IPS DF 19.7 (cell line): ENCODE results near the gene NCAPD3.

ENCODE experiments used
- DNase-seq: peaks from one replicate; pipeline ENCODE4 v3.0.0-alpha.2; 2013; ENCODE audit warnings: low read depth, low spot score

Gene NCAPD3

DNA sequence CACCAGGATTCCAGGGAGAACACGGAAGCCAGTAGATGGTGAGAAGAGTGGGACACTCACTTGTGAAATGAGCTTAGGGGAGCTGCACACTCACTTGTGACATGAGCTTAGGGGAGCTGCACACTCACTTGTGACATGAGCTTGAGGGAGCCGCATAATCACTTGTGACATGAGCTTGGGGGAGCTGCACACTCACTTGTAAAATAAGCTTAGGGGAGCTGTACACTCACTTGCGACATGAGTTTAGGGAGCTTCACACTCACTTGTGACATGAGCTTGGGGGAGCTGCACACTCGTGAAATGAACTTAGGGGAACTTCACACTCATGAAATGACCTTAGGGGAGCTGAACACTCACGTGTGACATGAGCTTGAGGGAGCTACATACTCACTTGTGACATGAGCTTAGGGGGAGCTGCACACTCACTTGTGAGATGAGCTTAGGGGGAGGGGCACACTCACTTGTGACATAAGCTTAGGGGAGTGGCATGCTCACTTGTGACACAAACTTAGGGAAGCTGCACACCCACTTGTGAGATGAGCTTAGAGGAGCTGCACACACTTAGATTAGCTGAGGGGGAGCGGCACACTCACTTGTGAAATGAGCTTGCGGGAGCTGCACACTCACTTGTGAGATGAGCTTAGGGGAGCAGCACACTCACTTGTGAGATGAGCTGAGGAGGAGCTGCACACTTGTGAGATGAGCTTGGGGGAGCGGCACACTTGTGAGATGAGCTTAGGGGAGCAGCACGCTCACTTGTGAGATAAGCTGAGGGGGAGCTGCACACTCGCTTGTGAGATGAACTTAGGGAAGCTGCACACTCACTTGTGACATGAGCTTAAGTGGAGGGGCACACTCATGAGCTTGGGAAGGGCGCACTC lies 59.0 kb downstream of the NCAPD3 start:
- peak; percentile 93 for DNase-seq

DNA sequence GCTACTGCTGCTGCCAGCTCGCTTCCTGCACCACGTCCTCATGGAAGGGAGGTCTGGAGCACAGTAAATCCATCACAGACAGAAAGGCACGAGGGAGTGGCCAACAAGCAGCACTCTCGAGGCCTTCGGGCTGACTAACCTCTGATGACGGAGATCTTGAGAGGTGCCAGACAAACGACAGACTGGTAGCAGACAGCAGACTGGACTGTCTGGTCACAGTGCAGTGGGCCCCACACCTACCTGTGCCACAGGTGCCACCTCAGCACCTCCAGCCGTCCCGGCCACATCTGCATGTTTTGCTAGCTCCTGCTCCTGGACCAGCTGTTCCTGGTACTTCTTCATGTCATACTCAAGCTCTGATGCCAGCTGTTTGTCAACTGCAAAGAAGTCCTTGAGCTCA lies 64.1 kb downstream of the NCAPD3 start:
- DNase-seq = no peak

DNA sequence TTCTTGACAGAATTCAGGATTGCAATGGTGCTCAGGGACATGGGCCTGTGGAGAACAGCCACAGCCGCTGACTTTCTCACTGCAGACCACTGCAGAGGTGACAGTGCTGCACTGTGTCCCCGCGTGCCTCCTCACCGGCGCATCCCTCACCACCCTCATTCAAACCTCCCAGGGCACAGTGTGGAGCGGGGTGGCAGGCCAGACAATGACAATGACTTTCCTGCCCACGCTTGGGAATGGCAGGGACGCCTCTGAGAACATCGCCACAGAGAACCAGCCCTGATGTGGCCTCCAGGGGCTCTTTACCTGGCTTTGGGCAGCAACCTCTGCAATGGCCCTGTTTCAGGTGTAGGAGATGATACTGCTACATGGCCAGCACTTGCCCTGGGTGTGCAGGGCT lies 65.7 kb downstream of the NCAPD3 start:
- no peak for DNase-seq

DNA sequence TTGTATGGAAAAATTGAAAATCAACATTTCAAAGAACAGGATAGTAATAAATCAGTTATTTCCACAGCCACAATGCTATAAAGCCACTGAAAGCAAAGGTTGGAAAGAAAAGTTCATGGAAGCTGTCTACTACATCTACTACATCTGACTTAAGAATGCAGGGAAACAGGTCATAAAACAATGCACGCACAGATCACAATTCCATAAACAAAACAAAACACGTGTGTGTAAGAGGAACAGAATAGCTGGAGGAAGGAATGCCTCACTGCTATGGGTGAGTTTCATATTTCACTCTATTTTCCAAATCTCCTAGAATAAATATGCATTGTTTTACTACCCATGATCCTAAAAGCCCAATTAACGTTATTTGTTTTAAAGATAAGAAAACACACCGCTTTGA lies 66.3 kb downstream of the NCAPD3 start:
- DNase-seq = no peak

DNA sequence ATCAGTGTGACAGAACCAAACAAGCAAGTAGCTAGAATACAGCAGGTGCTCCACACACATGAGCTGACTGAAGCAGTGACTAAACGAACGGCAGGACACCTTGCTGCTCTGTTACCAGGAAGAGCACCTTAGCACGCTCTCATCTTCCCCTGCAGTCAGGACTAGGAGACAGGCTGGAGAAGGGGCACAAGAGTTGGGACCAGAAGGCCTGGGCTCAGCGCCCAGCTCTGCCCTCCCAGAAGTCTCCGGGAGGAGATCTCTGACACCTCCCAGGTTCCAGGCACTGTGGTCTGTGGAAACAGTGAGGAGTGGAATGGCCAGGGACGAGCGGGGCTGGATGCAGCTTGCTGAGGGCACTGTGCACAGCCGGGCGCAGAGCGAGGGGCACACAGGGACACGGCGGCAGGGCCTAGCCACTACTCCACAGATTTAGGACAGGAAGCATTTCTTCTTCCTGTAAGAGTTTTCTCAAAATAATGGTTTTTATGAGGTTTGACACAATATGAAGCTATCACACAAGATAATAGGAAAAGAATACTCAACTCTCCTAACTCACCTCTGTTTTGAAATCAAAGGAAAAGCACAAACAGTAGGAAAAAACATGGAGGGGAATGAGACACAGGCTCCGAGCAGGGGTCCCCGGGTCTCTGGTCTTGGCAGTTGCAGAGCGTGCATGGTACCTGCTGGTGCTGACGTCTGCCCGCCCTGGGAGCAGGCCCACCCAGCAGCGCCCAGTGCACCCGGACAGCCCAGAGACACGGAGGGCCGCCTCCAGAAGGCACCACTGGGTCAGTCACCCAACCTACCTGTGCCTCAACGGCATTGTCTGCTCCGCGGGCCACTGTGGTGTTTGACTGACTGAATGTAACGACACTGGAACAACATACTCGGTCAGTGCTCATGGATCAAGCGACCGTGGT lies 67.6 kb downstream of the NCAPD3 start:
- no peak for DNase-seq

DNA sequence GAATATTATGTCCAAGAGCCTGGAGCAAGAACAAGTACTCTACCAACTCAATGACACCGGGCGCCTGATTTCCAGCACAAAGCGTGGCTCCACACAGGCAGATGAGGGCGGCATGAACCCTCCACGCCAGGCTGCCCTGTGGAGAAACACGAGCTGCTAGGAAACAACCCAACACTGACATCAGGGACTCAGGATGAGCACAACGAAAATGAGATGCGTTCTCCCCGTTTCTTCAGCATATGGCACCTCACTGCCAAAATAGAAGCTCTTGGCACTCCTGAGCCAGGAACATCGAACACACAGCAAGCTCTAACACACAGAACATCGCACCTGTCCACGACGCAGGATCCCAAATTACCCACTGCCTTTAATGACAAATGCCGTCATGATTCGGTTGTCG lies 68.3 kb downstream of the NCAPD3 start:
- DNase-seq = no peak

DNA sequence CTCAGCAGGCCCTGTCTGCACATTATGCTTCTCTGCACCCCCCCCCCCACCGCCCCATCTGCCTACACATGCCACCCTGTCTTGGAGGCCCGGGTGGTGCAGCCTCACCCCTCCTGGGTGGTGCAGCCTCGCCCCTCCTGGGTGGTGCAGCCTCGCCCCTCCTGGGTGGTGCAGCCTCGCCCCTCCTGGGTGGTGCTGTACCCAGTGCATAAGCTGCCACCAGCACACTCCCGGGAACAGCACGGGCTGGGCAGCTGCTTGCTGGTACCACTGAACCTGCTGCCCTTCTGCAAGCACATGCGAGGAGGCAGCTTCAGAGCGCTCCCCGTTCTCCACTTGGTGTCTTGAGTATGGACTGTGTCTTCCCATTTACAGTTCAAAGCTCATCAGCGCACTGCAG lies 69.3 kb downstream of the NCAPD3 start:
- DNase-seq = no peak

DNA sequence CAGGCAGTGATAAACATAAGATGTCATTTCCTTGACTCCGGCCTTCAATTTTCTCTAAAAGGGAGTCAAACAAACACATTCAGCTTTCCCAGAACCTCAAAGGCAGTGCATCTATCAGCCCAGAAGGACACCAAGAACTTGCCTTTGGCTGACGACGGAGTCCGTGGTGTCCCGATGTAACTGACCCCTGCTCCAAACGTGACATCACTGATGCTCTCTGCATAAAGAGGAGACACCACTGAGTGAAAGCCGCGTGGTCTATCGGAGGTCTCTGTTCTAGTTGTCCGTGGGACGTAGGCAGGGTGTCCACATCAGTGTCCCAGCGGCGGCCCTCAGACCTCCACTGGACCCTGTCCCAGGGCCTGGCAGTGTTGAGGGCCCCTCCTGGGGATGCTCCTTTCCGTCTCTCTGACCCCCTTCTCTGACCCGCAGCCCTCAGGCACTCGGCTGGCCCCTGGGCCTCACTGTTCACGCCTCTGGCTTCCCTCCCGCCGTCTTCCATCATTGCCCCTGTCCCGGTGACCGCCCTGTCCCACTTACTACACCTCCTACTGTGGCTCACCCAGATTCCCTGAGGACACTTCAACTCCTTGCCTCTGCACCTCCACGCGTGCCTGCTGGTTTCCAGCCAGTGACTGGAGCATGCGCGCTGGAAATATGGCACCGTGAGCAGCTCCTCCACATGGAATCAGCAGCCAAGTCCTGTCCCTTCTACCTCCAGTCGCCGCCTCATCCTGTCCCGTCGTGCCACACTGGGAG lies 70.4 kb downstream of the NCAPD3 start:
- no peak for DNase-seq

DNA sequence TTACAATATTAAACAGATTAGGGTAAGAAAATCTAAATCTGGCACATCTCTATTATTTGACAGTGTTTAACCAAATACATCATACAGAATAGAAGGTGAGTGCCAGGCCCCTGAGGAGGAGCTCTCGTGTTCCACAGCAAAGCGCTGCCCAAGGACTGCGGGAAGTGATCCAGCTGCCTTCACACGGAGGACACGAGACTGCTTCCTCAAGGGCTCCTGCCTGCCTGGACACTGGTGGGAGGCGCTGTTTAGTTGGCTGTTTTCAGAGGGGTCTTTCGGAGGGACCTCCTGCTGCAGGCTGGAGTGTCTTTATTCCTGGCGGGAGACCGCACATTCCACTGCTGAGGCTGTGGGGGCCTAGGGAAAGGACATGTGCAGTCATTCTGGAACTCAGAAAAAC lies 71.1 kb downstream of the NCAPD3 start:
- no peak for DNase-seq

DNA sequence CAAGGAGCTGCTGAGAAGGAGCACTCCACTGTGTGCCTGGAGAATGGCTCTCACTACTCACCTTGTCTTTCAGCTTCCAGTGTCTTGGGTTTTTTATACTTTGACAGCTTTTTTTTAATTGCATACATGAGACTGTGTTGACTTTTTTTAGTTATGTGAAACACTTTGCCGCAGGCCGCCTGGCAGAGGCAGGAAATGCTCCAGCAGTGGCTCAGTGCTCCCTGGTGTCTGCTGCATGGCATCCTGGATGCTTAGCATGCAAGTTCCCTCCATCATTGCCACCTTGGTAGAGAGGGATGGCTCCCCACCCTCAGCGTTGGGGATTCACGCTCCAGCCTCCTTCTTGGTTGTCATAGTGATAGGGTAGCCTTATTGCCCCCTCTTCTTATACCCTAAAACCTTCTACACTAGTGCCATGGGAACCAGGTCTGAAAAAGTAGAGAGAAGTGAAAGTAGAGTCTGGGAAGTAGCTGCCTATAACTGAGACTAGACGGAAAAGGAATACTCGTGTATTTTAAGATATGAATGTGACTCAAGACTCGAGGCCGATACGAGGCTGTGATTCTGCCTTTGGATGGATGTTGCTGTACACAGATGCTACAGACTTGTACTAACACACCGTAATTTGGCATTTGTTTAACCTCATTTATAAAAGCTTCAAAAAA lies 72.6 kb downstream of the NCAPD3 start:
- no peak for DNase-seq

DNA sequence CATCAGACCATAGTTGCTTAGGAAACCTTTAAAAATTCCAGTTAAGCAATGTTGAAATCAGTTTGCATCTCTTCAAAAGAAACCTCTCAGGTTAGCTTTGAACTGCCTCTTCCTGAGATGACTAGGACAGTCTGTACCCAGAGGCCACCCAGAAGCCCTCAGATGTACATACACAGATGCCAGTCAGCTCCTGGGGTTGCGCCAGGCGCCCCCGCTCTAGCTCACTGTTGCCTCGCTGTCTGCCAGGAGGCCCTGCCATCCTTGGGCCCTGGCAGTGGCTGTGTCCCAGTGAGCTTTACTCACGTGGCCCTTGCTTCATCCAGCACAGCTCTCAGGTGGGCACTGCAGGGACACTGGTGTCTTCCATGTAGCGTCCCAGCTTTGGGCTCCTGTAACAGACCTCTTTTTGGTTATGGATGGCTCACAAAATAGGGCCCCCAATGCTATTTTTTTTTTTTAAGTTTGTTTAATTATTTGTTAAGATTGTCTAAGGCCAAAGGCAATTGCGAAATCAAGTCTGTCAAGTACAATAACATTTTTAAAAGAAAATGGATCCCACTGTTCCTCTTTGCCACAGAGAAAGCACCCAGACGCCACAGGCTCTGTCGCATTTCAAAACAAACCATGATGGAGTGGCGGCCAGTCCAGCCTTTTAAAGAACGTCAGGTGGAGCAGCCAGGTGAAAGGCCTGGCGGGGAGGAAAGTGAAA lies 73.4 kb downstream of the NCAPD3 start:
- DNase-seq = no peak

DNA sequence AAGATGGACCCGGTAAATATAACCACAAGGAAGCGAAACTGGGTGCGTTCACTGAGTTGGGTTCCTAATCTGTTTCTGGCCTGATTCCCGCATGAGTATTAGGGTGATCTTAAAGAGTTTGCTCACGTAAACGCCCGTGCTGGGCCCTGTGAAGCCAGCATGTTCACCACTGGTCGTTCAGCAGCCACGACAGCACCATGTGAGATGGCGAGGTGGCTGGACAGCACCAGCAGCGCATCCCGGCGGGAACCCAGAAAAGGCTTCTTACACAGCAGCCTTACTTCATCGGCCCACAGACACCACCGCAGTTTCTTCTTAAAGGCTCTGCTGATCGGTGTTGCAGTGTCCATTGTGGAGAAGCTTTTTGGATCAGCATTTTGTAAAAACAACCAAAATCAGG lies 74.4 kb downstream of the NCAPD3 start:
- DNase-seq = no peak

DNA sequence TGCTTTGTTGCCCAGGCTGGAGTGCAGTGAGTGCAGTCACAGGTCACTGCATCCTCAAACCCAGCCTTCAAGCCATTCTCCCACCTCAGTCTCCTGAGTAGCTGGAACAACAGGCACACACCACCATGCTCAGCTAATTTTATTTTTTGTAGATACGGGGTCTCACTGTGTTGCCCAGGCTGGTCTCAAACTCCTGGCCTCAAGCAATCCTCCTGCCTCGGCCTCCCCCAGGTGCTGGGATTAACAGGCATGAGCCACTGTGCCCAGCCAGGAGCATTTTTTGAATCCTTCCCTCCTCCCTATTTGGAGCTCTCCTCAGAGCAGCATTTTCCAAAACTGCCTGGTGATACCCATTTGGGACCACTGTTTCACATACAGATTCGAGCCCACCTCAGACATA lies 77.2 kb downstream of the NCAPD3 start:
- no peak for DNase-seq

DNA sequence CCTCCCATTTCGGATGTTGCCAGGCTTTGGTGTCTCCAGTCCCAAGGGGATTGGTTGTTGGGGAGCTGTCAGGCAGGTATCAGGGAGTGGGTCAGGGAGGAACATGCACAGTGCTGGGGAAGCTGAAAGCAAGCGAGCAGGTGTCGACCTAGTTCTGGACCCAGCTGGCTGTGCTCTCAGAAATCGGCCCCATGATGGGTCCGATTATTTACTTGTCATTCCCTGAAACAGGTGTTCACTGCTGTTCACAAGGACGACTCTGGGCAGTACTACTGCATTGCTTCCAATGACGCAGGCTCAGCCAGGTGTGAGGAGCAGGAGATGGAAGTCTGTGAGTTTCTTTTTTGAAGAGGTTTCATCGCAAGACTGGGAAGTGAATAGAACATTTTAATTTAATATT lies 78.1 kb downstream of the NCAPD3 start:
- DNase-seq = no peak

DNA sequence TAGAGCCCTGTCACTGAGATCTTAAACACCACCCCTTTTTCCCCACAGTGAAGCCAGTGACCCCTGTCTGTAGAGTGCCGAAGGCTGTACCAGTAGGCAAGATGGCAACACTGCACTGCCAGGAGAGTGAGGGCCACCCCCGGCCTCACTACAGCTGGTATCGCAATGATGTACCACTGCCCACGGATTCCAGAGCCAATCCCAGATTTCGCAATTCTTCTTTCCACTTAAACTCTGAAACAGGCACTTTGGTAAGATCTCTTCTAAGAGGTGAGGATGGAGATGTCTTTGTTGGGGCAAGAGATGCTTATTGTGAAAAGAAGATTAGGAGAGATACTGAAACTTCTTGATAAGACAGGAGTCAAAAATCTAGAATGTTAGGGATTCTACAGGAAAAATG lies 79.0 kb downstream of the NCAPD3 start:
- no peak for DNase-seq

DNA sequence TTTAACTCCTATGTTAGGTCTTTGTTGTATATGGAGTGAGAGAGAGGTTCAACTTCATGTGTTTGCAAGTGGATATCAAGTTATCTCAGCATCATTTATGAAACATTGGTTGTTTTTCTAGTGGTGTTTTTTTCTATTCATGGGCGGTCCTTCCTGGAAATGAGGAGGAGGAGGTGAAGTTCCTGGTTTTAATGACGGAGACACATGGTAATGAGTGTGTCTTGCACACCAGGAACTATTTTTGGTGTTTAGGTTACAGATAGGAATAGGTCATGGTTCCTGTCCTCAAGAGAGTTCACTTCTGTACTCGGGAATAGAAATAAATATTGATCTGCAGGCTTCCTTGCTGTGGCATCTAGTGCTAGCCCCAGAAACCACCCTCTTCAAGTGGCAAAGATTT lies 80.0 kb downstream of the NCAPD3 start:
- DNase-seq = no peak

DNA sequence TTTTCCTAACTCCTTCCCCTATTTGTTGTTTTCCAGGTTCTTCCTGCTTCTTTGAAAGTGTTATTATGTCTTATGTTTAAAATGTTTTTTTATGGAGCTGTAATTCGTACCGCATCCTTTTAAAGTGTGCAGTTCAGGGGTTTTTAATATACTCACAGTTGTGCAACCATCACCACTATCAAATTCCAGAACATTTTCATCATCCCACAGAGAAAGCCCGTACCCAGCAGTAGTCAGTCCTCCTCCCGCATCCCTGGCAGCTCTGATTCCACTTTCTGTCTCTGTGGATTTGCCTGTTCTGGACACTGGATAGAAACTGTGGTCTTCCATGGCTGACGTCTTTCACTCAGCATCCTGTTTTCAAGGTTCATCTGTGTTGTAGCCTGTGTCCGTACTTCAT lies 81.2 kb downstream of the NCAPD3 start:
- no peak for DNase-seq

DNA sequence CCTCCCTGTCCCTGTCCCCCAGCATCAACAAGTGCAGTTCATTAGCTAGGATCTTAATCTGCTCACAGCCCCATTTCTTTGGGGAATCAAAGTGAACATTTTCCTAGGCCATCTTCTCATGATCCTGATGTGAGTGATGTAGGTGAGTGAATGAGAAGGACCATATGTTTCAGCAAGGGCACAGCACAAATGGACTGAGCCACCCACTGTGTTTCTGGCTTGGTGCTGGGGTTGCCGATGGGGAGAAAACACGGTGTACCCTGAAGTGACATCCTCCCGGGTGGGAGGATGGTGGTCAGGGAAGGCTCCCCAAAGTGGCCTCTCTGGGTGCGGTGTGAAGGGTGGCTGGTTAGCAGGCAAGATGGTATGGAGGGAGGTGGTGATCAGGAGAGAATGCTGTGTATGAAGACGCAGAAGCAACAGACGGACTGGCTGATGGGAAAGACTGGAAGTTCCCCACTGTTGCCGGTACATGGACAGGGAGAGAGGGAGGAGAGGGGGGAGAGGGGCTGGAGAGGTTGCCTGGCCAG lies 82.7 kb downstream of the NCAPD3 start:
- no peak for DNase-seq

DNA sequence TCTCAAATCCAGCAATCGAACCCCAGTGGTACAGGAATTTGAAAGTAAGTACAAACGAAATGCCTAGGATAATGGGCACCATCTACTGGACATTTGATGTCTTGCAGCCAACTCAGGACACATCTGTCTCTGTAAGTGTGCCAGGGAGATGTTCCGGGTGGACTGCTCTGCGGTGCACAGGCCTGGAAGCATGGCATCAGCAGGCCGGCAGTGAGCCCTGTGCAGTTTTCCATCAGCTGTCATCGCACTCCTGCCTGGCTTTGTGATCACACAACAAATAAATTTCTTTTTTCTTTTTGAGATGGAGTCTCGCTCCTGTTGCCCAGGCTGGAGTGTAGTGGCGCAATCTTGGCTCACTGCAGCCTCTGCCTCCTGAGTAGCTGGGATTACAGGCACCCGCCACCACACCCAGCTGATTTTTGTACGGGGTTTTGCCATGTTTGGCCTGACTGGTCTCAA lies 83.9 kb downstream of the NCAPD3 start:
- peak; percentile 56 for DNase-seq

DNA sequence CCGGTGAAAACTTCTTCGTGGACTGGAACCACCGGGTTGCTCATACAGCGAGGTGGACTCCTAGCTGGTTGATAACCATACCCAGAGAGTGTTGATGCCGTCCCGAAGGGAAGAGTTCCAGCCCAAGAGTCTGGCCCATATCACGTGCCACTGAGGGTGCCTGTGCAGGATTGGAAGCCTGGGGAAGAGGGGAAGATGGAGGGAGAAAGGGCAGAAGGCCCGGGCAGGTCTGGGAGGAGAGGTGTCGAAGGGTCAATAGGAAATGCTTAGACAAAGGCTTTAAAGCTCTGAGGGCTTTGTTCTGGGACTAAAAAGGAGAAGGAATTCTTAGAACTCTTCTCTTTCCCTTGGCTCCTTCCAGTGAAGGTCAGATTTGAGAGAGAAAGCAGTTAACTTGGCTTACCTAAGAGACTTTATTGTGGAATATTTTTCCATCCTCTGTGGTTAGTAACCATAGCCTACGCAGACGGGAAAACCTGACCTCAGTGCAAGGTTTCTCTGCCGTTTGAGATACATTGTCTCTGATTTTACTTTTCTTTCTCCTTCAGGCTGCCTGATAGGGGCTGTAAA lies 84.4 kb downstream of the NCAPD3 start:
- DNase-seq = no peak
